ENCODE results near the gene LRP1B. TPM values are rescaled to one million over a fixed set of nuclear protein-coding genes. Genes with fewer than 3 reads are reported as not detected.

The LRP1B gene
- total RNA-seq, 4 donors from 2014 or later: 1.2 to 3.3 (median 2.6) TPM

DNA sequence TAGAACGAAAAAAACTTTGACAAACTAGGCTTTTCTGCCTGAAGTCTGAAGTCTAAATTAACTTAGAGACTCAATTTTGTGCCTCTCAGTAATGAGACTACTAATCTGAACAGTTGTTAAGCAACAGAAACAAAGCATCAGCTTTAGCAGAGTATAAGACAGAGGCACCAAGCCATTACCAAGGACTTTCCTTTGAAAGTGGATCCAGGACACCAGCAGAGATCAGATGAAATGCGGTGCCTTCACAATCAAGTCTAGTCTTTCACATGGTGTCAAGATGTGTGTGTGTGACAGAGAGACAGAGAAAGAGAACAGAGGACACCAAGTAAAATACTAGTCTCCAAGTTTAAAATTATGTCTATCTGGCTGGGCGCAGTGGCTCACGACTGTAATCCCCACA is 1502.9 kb downstream of the LRP1B start:
- no peak overlapping the region for H3K4me3 ChIP-seq
- H3K27me3 ChIP-seq: no peaks in the 10 kb centered on the region
- no peaks in the 10 kb centered on the region for H3K4me1 ChIP-seq
- WGBS, 2 donors: 93 to 97% methylated on average over 4 of the region's 4 CpGs
- no peak overlapping the region for H3K27ac ChIP-seq
- no peaks in the 10 kb centered on the region for H3K9me3 ChIP-seq
- H3K36me3 ChIP-seq: no peaks in the 10 kb centered on the region
- TF ChIP-seq EP300 (IDR thresholded peaks at IDR 0.05): no peak
- TF ChIP-seq, protein P1, sequence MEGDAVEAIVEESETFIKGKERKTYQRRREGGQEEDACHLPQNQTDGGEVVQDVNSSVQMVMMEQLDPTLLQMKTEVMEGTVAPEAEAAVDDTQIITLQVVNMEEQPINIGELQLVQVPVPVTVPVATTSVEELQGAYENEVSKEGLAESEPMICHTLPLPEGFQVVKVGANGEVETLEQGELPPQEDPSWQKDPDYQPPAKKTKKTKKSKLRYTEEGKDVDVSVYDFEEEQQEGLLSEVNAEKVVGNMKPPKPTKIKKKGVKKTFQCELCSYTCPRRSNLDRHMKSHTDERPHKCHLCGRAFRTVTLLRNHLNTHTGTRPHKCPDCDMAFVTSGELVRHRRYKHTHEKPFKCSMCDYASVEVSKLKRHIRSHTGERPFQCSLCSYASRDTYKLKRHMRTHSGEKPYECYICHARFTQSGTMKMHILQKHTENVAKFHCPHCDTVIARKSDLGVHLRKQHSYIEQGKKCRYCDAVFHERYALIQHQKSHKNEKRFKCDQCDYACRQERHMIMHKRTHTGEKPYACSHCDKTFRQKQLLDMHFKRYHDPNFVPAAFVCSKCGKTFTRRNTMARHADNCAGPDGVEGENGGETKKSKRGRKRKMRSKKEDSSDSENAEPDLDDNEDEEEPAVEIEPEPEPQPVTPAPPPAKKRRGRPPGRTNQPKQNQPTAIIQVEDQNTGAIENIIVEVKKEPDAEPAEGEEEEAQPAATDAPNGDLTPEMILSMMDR (IDR thresholded peaks at IDR 0.05): no peak
- no peak for DNase-seq (ENCODE audit: low spot score in 2 of 2)

GRCh38 chr2:140627136-140627535 is 1503.7 kb downstream of the LRP1B start:
- H3K27me3 ChIP-seq: no peaks in the 10 kb centered on the region
- no peak for TF ChIP-seq EP300 (IDR thresholded peaks at IDR 0.05)
- TF ChIP-seq POLR2A (IDR thresholded peaks at IDR 0.05): no peak
- TF ChIP-seq, protein P1 (IDR thresholded peaks at IDR 0.05): no peak
- 81 to 89% methylated on average over 5 of the region's 5 CpGs for WGBS, 2 donors
- no peaks in the 10 kb centered on the region for H3K36me3 ChIP-seq
- no peaks in the 10 kb centered on the region for H3K9me3 ChIP-seq
- no peak for DNase-seq (ENCODE audit: low spot score in 2 of 2)
- no peak overlapping the region for H3K27ac ChIP-seq
- H3K4me1 ChIP-seq: no peaks in the 10 kb centered on the region
- no peak overlapping the region for H3K4me3 ChIP-seq

DNA sequence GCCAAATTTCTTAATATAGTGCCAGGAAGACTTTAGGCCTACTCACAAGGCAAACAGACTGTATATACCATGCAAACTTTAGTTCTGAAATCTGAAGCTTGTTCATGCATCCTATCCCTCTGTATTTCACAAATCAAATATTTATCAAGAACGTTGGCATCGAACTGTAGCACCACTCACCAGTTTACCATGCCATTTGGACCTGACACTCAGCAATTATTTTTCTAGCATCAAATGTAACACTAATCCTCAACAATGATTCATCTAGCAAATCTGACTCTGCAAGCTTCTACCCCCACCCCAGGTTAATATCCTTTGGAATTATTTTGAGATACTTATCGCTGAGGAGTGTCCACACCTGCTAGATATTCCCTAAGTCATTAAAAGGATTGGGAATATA is 1506.6 kb downstream of the LRP1B start:
- Histone ChIP-seq H3K4me3 (no peak overlapping the region), H3K4me1 (no peaks in the 10 kb centered on the region), H3K9me3 (no peaks in the 10 kb centered on the region), H3K27me3 (no peaks in the 10 kb centered on the region), H3K27ac (no peak overlapping the region), H3K36me3 (no peaks in the 10 kb centered on the region)
- WGBS, 2 donors: 91 to 93% methylated on average over 3 of the region's 3 CpGs
- TF ChIP-seq EP300 (IDR thresholded peaks at IDR 0.05) (no peak), POLR2A (IDR thresholded peaks at IDR 0.05) (no peak)
- TF ChIP-seq, protein P1 (IDR thresholded peaks at IDR 0.05): no peak
- DNase-seq (ENCODE audit: low spot score in 2 of 2): no peak

DNA sequence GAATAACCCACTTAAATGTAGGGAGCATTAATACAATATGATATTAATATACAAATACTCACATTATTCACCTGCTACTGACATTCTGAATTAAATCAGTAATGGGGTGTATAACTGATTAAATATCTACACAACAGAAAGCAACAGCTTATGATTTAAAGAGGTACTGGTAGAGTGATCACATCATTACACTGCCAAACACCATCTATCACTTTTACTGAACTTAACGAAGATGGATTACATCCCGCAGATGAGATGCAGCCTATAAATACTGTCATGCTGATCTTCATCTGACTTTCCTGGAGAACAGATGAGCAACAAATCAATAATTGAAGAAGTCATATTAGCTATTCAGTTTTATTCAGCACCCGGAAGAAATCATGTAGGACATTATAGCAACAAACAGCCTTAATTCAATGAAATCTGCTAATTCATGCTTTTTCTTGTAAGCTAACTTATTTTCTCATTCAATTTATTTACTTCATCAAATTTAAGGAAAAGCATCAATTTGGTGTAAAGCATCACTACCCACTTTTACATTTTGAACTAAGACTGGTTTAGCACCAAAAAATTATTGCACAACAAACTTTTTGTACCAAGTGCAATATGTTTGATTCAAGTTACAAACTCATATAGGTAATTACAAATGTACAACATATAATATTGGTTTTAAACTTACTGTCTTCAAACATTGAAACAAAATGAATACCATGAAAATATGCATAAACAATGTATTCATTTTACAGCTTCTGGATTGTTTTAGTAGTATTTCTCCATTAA is 1509.0 kb downstream of the LRP1B start:
- H3K4me1 ChIP-seq: no peaks in the 10 kb centered on the region
- H3K27ac ChIP-seq: no peak overlapping the region
- no peak for TF ChIP-seq EP300 (IDR thresholded peaks at IDR 0.05)
- TF ChIP-seq, protein P1 (IDR thresholded peaks at IDR 0.05): no peak
- no peaks in the 10 kb centered on the region for H3K27me3 ChIP-seq
- DNase-seq (ENCODE audit: low spot score in 2 of 2): no peak
- whole genome bisulfite sequencing, 2 donors: 89 to 91% methylated on average over 3 of the region's 3 CpGs
- no peaks in the 10 kb centered on the region for H3K36me3 ChIP-seq
- H3K9me3 ChIP-seq: no peaks in the 10 kb centered on the region
- no peak overlapping the region for H3K4me3 ChIP-seq

- 80% methylated on average over 3 of the region's 3 CpGs for WGBS, 2 donors
- H3K9me3 ChIP-seq: no peaks in the 10 kb centered on the region
- DNase-seq (ENCODE audit: low spot score in 2 of 2): no peak
These were observed 1526.0 kb downstream of the LRP1B start for GRCh38 chr2:140604788-140605187.

More at GRCh38 chr2:140604788-140605187, 1526.0 kb downstream of the LRP1B start:
- Histone ChIP-seq H3K27ac (no peak overlapping the region), H3K4me3 (no peak overlapping the region), H3K4me1 (no peaks in the 10 kb centered on the region), H3K27me3 (no peaks in the 10 kb centered on the region), H3K36me3 (no peaks in the 10 kb centered on the region)
- no peak for TF ChIP-seq POLR2A (IDR thresholded peaks at IDR 0.05)
- TF ChIP-seq EP300 (IDR thresholded peaks at IDR 0.05): no peak
- TF ChIP-seq, protein P1 (IDR thresholded peaks at IDR 0.05): no peak

All from tibial nerve (tissue), 4 donors.